Kidney (tissue), 14 donors: Measurements from ENCODE around the gene PECR. TPM values are rescaled to one million over a fixed set of nuclear protein-coding genes. Genes with fewer than 3 reads are reported as not detected.

Experiments used
- DNase-seq, 5 donors: peaks; one replicate each; pipeline ENCODE4 v3.0.0-alpha.2; 2013 to 2020
- FAIRE-seq: peaks from 2 replicates; lab custom pipeline; 2012; peaks lifted over from hg19 to GRCh38; lab: Jason Lieb, UNC
- H3K27ac ChIP-seq, 2 donors: one replicate each; pipeline ENCODE4 v1.7.0; 2013; ENCODE audit warnings: low read depth in 2 of 2, low read length in 2 of 2, inconsistent platforms in 1 of 2
- H3K27me3 ChIP-seq: one replicate; pipeline ENCODE4 v1.7.1; 2013; ENCODE audit warnings: low read length, inconsistent platforms; ENCODE audit not compliant: control insufficient read depth, insufficient read depth
- H3K36me3 ChIP-seq, 3 donors: one replicate each; pipeline versions ENCODE4 v1.7.0 to v1.7.1; 2013; ENCODE audit warnings: low read length in 3 of 3, control low read depth in 1 of 3, inconsistent platforms in 1 of 3; ENCODE audit not compliant: insufficient read depth in 3 of 3, control insufficient read depth in 2 of 3
- H3K4me1 ChIP-seq, 3 donors: one replicate each; pipeline versions ENCODE4 v1.7.0 to v1.7.1; 2013; ENCODE audit warnings: low read length in 3 of 3, inconsistent platforms in 1 of 3, low read depth in 1 of 3; ENCODE audit not compliant: control insufficient read depth in 2 of 3, insufficient read depth in 2 of 3
- H3K4me3 ChIP-seq, 3 donors: one replicate each; pipeline versions ENCODE4 v1.7.0 to v1.8.1; 2013; ENCODE audit warnings: low read length in 3 of 3, control low read depth in 1 of 3, inconsistent platforms in 1 of 3
- H3K9ac ChIP-seq, 3 donors: one replicate each; pipeline versions ENCODE4 v1.7.0 to v1.7.1; 2013; ENCODE audit warnings: low read length in 3 of 3, control low read depth in 1 of 3, inconsistent platforms in 1 of 3
- H3K9me3 ChIP-seq, 3 donors: one replicate each; pipeline versions ENCODE4 v1.7.0 to v1.7.1; 2013; ENCODE audit warnings: low read length in 3 of 3, control low read depth in 1 of 3, inconsistent platforms in 1 of 3; ENCODE audit not compliant: control insufficient read depth in 2 of 3, insufficient read depth in 1 of 3
- CTCF ChIP-seq: IDR thresholded peaks from 3 replicates; pipeline ENCODE4 v1.5.1; 2012; ENCODE audit warnings: mild to moderate bottlenecking, moderate library complexity, borderline replicate concordance; ENCODE audit not compliant: insufficient read depth; ENCODE audit errors: extremely low read depth
- intact Hi-C: fragments of 100-400 bp; cut with DNase I; formaldehyde crosslinking; loops from one replicate; pipeline ENCODE4 v1.11.1; 2022
- polyA plus RNA-seq: library from polyadenylated mRNA; stranded (reverse); fragments of 350-450 nt; fragmentation: Illumina TruSeq; extraction: RNeasy Lipid Tissue Mini Kit (QIAGEN cat#74804); gene quantifications from one replicate; pipeline ENCODE4 v1.2.3, GENCODE V29; 2014; ENCODE audit warnings: low read depth, low replicate concordance; ENCODE audit not compliant: insufficient read depth
- total RNA-seq: library from RNA; stranded (reverse); fragmentation: NEBNext Ultra II Directional; extraction: Animal tissue kit (Norgen Biotek cat#: 25700); gene quantifications from one replicate; pipeline ENCODE4 v1.2.1, GENCODE V29; 2021
- donor health status: control.
- donor health status: control.
- donor health status: control.
- donor health status: control.
- donor health status: control.
- donor health status: DM: yes; HTN: yes; CAD: no.
- donor health status: Normal renal cell carcinoma (clear cell type).

PECR gene
- total and polyA plus RNA-seq, 2 donors from 2014 or later, result 28.4 to 36.0 TPM

GRCh38 chr2:216075510-216076485, 5.8 kb downstream of the PECR start:
- Histone ChIP-seq H3K9ac (no peak overlapping the region), H3K27me3 (no peaks in the 10 kb centered on the region), H3K9me3 (no peaks in the 10 kb centered on the region), H3K36me3 (peaks cover 0 to 7% (median 0%) of the 10 kb centered on the region in 3 donors), H3K4me3 (no peak overlapping the region), H3K4me1 (peaks cover 0 to 5% (median 4%) of the 10 kb centered on the region in 3 donors), H3K27ac (peak overlapping the region in 1 of 2 donors; percentile 41)
- intact Hi-C loops, result no loop called here
- FAIRE-seq (no peak), DNase-seq (peak in 2 of 5 donors; percentile 17 to 21)
- no peak for TF ChIP-seq CTCF

- H3K9ac ChIP-seq, result no peak overlapping the region
- peaks cover 0 to 7% (median 0%) of the 10 kb centered on the region in 3 donors for H3K36me3 ChIP-seq
- DNase-seq (no peak), FAIRE-seq (no peak)
- H3K27me3 ChIP-seq, result no peaks in the 10 kb centered on the region
- intact Hi-C loops, result no loop called here
- no peak overlapping the region for H3K4me3 ChIP-seq
- H3K4me1 ChIP-seq, result peaks cover 0 to 5% (median 4%) of the 10 kb centered on the region in 3 donors
- H3K9me3 ChIP-seq, result no peaks in the 10 kb centered on the region
- H3K27ac ChIP-seq, result no peak overlapping the region
- no peak for TF ChIP-seq CTCF
Measured at GRCh38 chr2:216074794-216075193, 6.8 kb downstream of the PECR start.

GRCh38 chr2:216074380-216074779, 7.2 kb downstream of the PECR start:
- FAIRE-seq, result no peak
- Histone ChIP-seq H3K27ac (no peak overlapping the region), H3K9me3 (no peaks in the 10 kb centered on the region), H3K4me1 (peaks cover 0 to 5% (median 4%) of the 10 kb centered on the region in 3 donors), H3K36me3 (peaks cover 0 to 7% (median 0%) of the 10 kb centered on the region in 3 donors), H3K9ac (no peak overlapping the region), H3K4me3 (no peak overlapping the region), H3K27me3 (no peaks in the 10 kb centered on the region)
- DNase-seq, result no peak
- TF ChIP-seq CTCF, result no peak
- intact Hi-C loops, result no loop called here
